HL-60 (cell line): ENCODE results near the gene SLC51B.

Experiments used
- POLR2AphosphoS5 ChIP-seq: IDR thresholded peaks from 2 replicates; pipeline ENCODE4 v1.6.1; 2012; ENCODE audit warnings: low read depth
- TF ChIP-seq, protein P1 (sequence below): IDR thresholded peaks from one replicate; pipeline ENCODE4 v1.5.1; 2011; ENCODE audit warnings: low read length, control low read depth, inconsistent platforms; ENCODE audit not compliant: insufficient read depth

- TF ChIP-seq, protein P1, sequence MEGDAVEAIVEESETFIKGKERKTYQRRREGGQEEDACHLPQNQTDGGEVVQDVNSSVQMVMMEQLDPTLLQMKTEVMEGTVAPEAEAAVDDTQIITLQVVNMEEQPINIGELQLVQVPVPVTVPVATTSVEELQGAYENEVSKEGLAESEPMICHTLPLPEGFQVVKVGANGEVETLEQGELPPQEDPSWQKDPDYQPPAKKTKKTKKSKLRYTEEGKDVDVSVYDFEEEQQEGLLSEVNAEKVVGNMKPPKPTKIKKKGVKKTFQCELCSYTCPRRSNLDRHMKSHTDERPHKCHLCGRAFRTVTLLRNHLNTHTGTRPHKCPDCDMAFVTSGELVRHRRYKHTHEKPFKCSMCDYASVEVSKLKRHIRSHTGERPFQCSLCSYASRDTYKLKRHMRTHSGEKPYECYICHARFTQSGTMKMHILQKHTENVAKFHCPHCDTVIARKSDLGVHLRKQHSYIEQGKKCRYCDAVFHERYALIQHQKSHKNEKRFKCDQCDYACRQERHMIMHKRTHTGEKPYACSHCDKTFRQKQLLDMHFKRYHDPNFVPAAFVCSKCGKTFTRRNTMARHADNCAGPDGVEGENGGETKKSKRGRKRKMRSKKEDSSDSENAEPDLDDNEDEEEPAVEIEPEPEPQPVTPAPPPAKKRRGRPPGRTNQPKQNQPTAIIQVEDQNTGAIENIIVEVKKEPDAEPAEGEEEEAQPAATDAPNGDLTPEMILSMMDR = no peak
- TF ChIP-seq POLR2AphosphoS5 = no peak
These were observed 4.7 kb upstream of the SLC51B start for GRCh38 chr15:65040461-65040860.
